LNCAP (cell line): ENCODE measurements around the gene CST9L.

ENCODE experiments used
- CTCF ChIP-seq: fragments of 450-650 bp; IDR thresholded peaks from 2 replicates; pipeline ENCODE4 v1.5.1; 2017; ENCODE audit warnings: mild to moderate bottlenecking

CST9L gene

DNA sequence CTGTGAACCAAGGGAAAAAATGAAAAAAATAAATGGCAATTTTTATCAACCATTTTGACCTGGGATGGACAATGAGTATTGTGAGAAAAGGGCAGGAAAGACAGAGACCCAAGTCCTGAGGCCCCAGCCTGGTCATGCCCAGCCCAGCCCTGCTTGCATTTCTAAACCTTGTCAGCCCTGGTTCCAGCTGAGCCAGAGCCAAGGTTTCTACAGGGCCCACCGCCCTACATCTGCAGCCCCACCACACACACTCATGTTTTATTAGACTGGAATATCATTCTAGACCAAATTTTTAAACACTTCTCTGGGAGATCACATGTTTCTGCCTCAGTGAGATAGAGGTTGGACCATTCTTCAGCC is 667 bp upstream of the CST9L start:
- no peak for TF ChIP-seq CTCF

DNA sequence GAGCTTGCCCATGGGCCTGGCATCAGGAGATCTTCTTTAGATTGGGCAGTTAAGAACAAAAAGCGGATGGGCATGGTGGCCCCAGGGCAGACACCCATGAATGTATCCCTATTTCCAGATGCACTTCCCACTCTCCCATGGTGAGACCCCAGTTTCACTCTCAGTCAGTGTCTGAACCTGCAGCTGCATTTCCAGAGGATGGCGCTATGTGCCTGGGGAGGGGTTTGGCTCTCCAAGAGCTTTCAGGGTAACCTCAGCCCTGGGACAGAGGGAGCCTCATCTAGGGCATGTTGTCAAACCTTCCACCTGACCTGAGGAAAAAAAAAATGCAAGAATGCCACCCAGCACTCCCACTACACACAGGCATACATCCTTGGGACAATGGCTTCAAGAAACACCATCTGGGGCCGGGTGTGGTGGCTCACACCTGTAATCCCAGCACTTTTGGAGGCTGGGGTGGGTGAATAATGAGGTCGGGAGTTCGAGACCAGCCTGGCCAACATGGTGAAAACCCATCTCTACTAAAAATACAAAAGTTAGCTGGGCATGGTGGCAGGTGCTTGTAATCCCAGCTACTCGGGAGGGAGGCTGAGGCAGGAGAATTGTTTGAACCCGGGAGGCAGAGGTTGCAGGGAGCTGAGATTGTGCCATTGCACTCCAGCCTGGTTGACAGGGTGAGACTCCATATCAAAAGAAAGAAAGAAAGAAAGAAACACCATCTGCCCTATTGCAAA is 1.9 kb downstream of the CST9L start:
- TF ChIP-seq CTCF, result no peak

DNA sequence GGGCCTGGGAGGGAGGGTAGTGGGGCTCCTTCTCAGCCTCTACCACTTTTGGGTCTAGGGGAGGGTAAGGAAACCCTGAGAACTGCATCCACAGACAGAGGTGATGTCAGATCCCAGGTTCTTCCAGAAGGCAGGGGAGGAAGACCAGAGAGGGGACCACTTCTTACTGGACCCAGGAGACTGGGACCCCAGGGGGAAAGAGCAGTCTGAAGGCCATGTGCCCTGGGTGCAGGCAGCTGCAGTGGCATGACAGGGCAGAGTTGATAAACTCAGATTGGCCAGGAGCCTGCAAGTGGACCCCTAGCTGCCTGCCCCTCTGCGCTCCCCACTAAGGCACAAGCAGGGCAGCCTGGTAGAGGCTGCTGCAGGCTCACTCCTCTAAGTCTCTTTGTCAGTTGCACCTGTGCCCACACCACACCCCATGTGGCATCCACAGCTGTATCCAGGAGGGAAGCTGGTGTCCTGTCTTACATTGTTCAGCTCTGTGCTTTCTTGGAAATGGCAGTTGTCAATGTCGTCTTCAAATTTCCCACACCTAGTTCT is 2.7 kb downstream of the CST9L start:
- TF ChIP-seq CTCF, result no peak

- TF ChIP-seq CTCF, result no peak
Measured at GRCh38 chr20:23564927-23565326, 3.4 kb downstream of the CST9L start.

DNA sequence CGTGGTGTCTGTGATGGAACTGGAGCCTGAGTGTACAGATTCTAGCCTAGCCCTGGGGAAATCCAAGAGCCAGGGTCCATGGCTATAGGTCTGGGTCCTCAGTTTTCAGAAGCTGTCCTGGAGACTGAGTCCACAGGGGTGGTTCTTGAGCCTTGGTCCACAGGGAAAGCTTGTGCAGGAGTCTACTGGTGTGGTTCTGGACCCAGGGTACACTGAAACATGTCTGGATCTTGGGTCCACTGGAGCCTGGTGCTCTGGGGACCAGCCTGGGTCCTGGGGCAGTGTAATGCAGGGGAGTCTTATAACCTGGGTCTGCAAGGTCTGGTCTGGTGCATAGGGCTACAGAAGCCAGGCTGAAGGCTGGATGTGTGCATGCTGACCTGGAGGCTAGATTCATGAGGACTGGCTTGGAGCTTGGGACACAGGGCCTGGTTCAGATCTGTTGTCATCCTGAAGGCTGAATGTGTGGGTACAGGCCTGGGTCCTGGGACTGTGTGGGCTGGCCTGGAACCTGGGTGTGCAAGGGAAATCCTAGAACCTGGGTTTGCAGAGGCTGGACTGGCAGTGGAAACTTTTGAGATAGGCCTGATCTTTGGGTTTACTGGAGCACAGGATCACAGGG is 5.5 kb downstream of the CST9L start:
- TF ChIP-seq CTCF, result no peak

GRCh38 chr20:23554401-23554800 is 13.9 kb downstream of the CST9L start:
- TF ChIP-seq CTCF, result no peak

- TF ChIP-seq CTCF, result no peak
Measured at GRCh38 chr20:23551786-23552185, 16.5 kb downstream of the CST9L start.
